SK-N-SH (cell line): Measurements from ENCODE around the gene FRRS1. TPM values are rescaled to one million over a fixed set of nuclear protein-coding genes. Genes with fewer than 3 reads are reported as not detected.

ENCODE experiments used
- CTCF ChIA-PET: fragments of 300-600, 350-600 bp; formaldehyde crosslinking; extraction: SDS; loops from one replicate; lab custom pipeline; 2021; lab: Yijun Ruan, JAX
- POLR2A ChIA-PET: fragments of 350-600 bp; sonication (Branson Sonifier 250); formaldehyde crosslinking; extraction: SDS; loops from one replicate; lab custom pipeline; 2020; ENCODE audit warnings: antibody characterized with exemption, inconsistent platforms; lab: Yijun Ruan, JAX
- DNase-seq: peaks from one replicate; pipeline ENCODE4 v3.0.0; 2012
- H2AFZ ChIP-seq: fragments of 200-600 bp; sonication (generic); 2 replicates; pipeline ENCODE4 v1.8.1; 2016; ENCODE audit warnings: antibody characterized with exemption, mild to moderate bottlenecking, low read depth
- H3F3A ChIP-seq: fragments of 200-600 bp; sonication (generic); replicated peaks from 2 replicates; pipeline ENCODE3; 2016; ENCODE audit warnings: antibody characterized with exemption, mild to moderate bottlenecking; ENCODE audit not compliant: insufficient read depth
- H3K27ac ChIP-seq, 2 experiments: fragments of 200-500 bp in 1 of 2; fragments of 200-600 bp in 1 of 2; sonication (Bioruptor generic) in 1 of 2; sonication (generic), shearing (Covaris generic) in 1 of 2; 2 replicates each; pipeline versions ENCODE4 v1.5.1 to v1.6.1; 2014 to 2016; ENCODE audit warnings: low read depth in 2 of 2, inconsistent platforms in 1 of 2, low read length in 1 of 2, mild to moderate bottlenecking in 1 of 2, mixed read lengths in 1 of 2
- H3K27me3 ChIP-seq: fragments of 200-600 bp; sonication (generic), shearing (Covaris generic); 2 replicates; pipeline ENCODE4 v1.6.1; 2016; ENCODE audit warnings: mixed run types; ENCODE audit not compliant: insufficient read depth
- H3K36me3 ChIP-seq, 2 experiments: fragments of 200-500 bp in 1 of 2; fragments of 200-600 bp in 1 of 2; sonication (Bioruptor generic) in 1 of 2; sonication (generic) in 1 of 2; replicated peaks in 1 of 2; 2 replicates each; pipeline versions ENCODE3 to v1.5.1; 2014 to 2016; ENCODE audit warnings: low read length in 1 of 2, mild to moderate bottlenecking in 1 of 2; ENCODE audit not compliant: insufficient read depth in 2 of 2, control insufficient read depth in 1 of 2
- H3K4me1 ChIP-seq, 2 experiments: fragments of 200-500 bp in 1 of 2; fragments of 200-600 bp in 1 of 2; sonication (Bioruptor generic) in 1 of 2; sonication (generic), shearing (Covaris generic) in 1 of 2; 2 replicates each; pipeline versions ENCODE4 v1.5.1 to v1.6.1; 2014 to 2016; ENCODE audit warnings: low read depth in 1 of 2, low read length in 1 of 2, mixed run types in 1 of 2; ENCODE audit not compliant: insufficient read depth in 2 of 2, control insufficient read depth in 1 of 2
- H3K4me2 ChIP-seq: fragments of 200-600 bp; sonication (generic), shearing (Covaris generic); 2 replicates; pipeline ENCODE4 v1.6.1; 2017; ENCODE audit warnings: mixed run types
- H3K4me3 ChIP-seq, 2 experiments: fragments of 200-500 bp in 1 of 2; fragments of 200-600 bp in 1 of 2; sonication (Bioruptor generic) in 1 of 2; sonication (generic), shearing (Covaris generic) in 1 of 2; 2 replicates each; pipeline versions ENCODE4 v1.5.1 to v1.8.1; 2014 to 2016; ENCODE audit warnings: low read depth in 2 of 2, inconsistent platforms in 1 of 2, low read length in 1 of 2, mild to moderate bottlenecking in 1 of 2, mixed read lengths in 1 of 2, moderate library complexity in 1 of 2
- H3K79me2 ChIP-seq: fragments of 200-600 bp; sonication (generic); 2 replicates; pipeline ENCODE4 v1.8.1; 2017; ENCODE audit warnings: mild to moderate bottlenecking; ENCODE audit not compliant: insufficient read depth
- H3K9ac ChIP-seq: fragments of 200-600 bp; sonication (generic); 2 replicates; pipeline ENCODE4 v1.6.1; 2017; ENCODE audit warnings: mixed run types
- H3K9me2 ChIP-seq: fragments of 200-600 bp; sonication (generic); 2 replicates; pipeline ENCODE4 v1.6.1; 2017; ENCODE audit warnings: mixed run types
- H3K9me3 ChIP-seq: fragments of 200-600 bp; sonication (generic); 2 replicates; pipeline ENCODE4 v1.6.1; 2017; ENCODE audit warnings: mixed run types, mild to moderate bottlenecking, moderate library complexity
- H4K20me1 ChIP-seq: fragments of 200-600 bp; sonication (generic); 2 replicates; pipeline ENCODE4 v1.6.1; 2017; ENCODE audit warnings: mild to moderate bottlenecking, mixed run types; ENCODE audit not compliant: insufficient read depth
- CTCF ChIP-seq: fragments of 200-600 bp; sonication (generic); IDR thresholded peaks from 2 replicates; pipeline ENCODE4 v1.6.1; 2017; ENCODE audit warnings: antibody characterized with exemption, mild to moderate bottlenecking, moderate library complexity
- REST ChIP-seq: IDR thresholded peaks from 2 replicates; pipeline ENCODE4 v1.6.1; 2012; ENCODE audit warnings: mild to moderate bottlenecking, low read depth, low read length, moderate library complexity
- WGBS: methylation state at CpG from one replicate; pipeline ENCODE4 v1.1.6; 2017; ENCODE audit warnings: low lambda C conversion rate; 5-methylcytosine and 5-hydroxymethylcytosine counted together
- polyA plus RNA-seq, 3 experiments: library from polyadenylated mRNA; depleted of rRNA; stranded (reverse); fragments of >200 nt; gene quantifications; 2 replicates each; pipeline ENCODE4 v1.2.3, GENCODE V29; 2012
- TF ChIP-seq, protein P1 (sequence below): fragments of 150-350 bp; IDR thresholded peaks from 2 replicates; pipeline ENCODE4 v1.6.1; 2017; ENCODE audit warnings: antibody characterized with exemption, low read length, low read depth, borderline replicate concordance

FRRS1 gene
- polyA plus RNA-seq, 1 of the 3 experiments (the other 2 are of a cell fraction), result 1.9 TPM

DNA sequence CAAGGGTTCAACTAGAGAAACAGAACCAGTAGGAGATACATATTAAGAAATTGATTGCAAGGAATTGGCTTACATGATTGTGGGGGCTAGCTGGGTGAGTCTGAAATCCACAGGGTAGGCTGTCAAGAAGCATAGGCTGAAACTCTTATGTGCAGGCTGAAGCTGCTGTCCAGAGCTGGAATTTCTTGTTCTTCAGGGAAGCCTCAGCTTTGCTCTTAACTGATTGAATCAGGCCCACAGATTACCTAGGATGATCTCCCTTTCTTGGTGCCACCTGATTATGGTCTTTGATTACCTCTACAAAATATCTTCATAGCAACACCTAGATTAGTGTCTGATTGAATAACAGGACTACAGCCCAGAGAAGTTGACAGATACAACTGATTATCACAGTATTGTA is 22.5 kb upstream of the FRRS1 start (continued):
- TF ChIP-seq, protein P1, sequence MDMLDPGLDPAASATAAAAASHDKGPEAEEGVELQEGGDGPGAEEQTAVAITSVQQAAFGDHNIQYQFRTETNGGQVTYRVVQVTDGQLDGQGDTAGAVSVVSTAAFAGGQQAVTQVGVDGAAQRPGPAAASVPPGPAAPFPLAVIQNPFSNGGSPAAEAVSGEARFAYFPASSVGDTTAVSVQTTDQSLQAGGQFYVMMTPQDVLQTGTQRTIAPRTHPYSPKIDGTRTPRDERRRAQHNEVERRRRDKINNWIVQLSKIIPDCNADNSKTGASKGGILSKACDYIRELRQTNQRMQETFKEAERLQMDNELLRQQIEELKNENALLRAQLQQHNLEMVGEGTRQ, result no peak

GRCh38 chr1:99786751-99787501 is 20.5 kb upstream of the FRRS1 start:
- WGBS, result 78% methylated on average over 2 of the region's 2 CpGs

More at GRCh38 chr1:99786751-99787501, 20.5 kb upstream of the FRRS1 start:
- H2AFZ ChIP-seq, result no peak overlapping the region
- H4K20me1 ChIP-seq, result no peaks in the 10 kb centered on the region
- H3K27ac ChIP-seq, result no peak overlapping the region
- H3K9me3 ChIP-seq, result no peaks in the 10 kb centered on the region
- no peaks in the 10 kb centered on the region for H3F3A ChIP-seq
- DNase-seq, result no peak
- H3K9ac ChIP-seq, result no peak overlapping the region
- TF ChIP-seq CTCF (no peak), REST (no peak)
- TF ChIP-seq, all 33 proteins: peak for 0
- ChIA-PET POLR2A (no interaction called here), CTCF (interaction anchor here (0.6 kb wide), 1 partner anchor 625 kb away, joined by 3 read pairs; no protein-coding TSS in a partner anchor)
- Histone ChIP-seq H3K27me3 (no peaks in the 10 kb centered on the region; the same call in 1 of the 2 replicates), H3K4me1 (no peaks in the 10 kb centered on the region), H3K4me2 (no peak overlapping the region), H3K4me3 (no peak overlapping the region), H3K36me3 (no peaks in the 10 kb centered on the region), H3K79me2 (no peaks in the 10 kb centered on the region), H3K9me2 (no peaks in the 10 kb centered on the region)
